H9 (cell line): ENCODE results near the gene ZFP36L1. TPM values are rescaled to one million over a fixed set of nuclear protein-coding genes. Genes with fewer than 3 reads are reported as not detected.

Experiments
- DNase-seq: peaks from one replicate; pipeline ENCODE4 v3.0.0-alpha.2; 2017
- H2AFZ ChIP-seq: one replicate; pipeline ENCODE4 v1.6.1; 2013; ENCODE audit warnings: mild to moderate bottlenecking, low read length, control low read depth, moderate library complexity
- H2AK5ac ChIP-seq: 2 replicates; pipeline ENCODE4 v1.6.1; 2013; ENCODE audit warnings: low read length, control low read depth, mixed read lengths; ENCODE audit not compliant: insufficient read length
- H2BK120ac ChIP-seq: one replicate; pipeline ENCODE4 v1.6.1; 2013; ENCODE audit warnings: low read depth, mild to moderate bottlenecking, low read length, control low read depth, inconsistent platforms; ENCODE audit not compliant: poor library complexity, severe bottlenecking
- H2BK12ac ChIP-seq: 2 replicates; pipeline ENCODE4 v1.6.1; 2013; ENCODE audit warnings: low read length, control low read depth, mixed read lengths, low read depth; ENCODE audit not compliant: insufficient read length
- H2BK15ac ChIP-seq: 2 replicates; pipeline ENCODE4 v1.6.1; 2013; ENCODE audit warnings: low read depth, low read length, control low read depth
- H2BK20ac ChIP-seq: one replicate; pipeline ENCODE4 v1.6.1; 2013; ENCODE audit warnings: low read depth, mild to moderate bottlenecking, low read length, control low read depth, inconsistent platforms; ENCODE audit not compliant: poor library complexity, severe bottlenecking
- H2BK5ac ChIP-seq: 2 replicates; pipeline ENCODE4 v1.6.1; 2013; ENCODE audit warnings: low read length, control low read depth, mixed read lengths; ENCODE audit not compliant: insufficient read length
- H3K14ac ChIP-seq: 2 replicates; pipeline ENCODE4 v1.6.1; 2013; ENCODE audit warnings: low read length, control low read depth; ENCODE audit not compliant: insufficient read depth
- H3K18ac ChIP-seq: 2 replicates; pipeline ENCODE4 v1.6.1; 2013; ENCODE audit warnings: low read depth, mild to moderate bottlenecking, mixed read lengths, low read length, control low read depth; ENCODE audit not compliant: insufficient read length
- H3K23ac ChIP-seq: 2 replicates; pipeline ENCODE4 v1.6.1; 2013; ENCODE audit warnings: low read length, control low read depth, mixed read lengths, low read depth; ENCODE audit not compliant: insufficient read length
- H3K23me2 ChIP-seq: 2 replicates; pipeline ENCODE4 v1.6.1; 2013; ENCODE audit warnings: low read depth, mild to moderate bottlenecking, mixed read lengths, low read length, control low read depth; ENCODE audit not compliant: insufficient read length, poor library complexity, severe bottlenecking
- H3K27ac ChIP-seq: 2 replicates; pipeline ENCODE4 v1.5.1; 2013; ENCODE audit warnings: low read length, control low read depth, mixed read lengths, low read depth; ENCODE audit not compliant: insufficient read length
- H3K27me3 ChIP-seq: 2 replicates; pipeline ENCODE4 v1.6.1; 2013; ENCODE audit warnings: low read length, control low read depth, inconsistent platforms; ENCODE audit not compliant: insufficient read depth
- H3K4ac ChIP-seq: 2 replicates; pipeline ENCODE4 v1.6.1; 2013; ENCODE audit warnings: low read depth, mild to moderate bottlenecking, control low read depth, inconsistent platforms, low read length, moderate library complexity
- H3K4me1 ChIP-seq: 2 replicates; pipeline ENCODE4 v1.6.1; 2013; ENCODE audit warnings: low read length, control low read depth, inconsistent platforms; ENCODE audit not compliant: insufficient read depth
- H3K4me2 ChIP-seq: 2 replicates; pipeline ENCODE4 v1.6.1; 2013; ENCODE audit warnings: low read length, control low read depth, mixed read lengths; ENCODE audit not compliant: insufficient read length, insufficient read depth
- H3K56ac ChIP-seq: 2 replicates; pipeline ENCODE4 v1.6.1; 2013; ENCODE audit warnings: low read depth, mild to moderate bottlenecking, mixed read lengths, low read length, control low read depth; ENCODE audit not compliant: insufficient read length
- H3K79me1 ChIP-seq: 2 replicates; pipeline ENCODE4 v1.6.1; 2013; ENCODE audit warnings: low read depth, mild to moderate bottlenecking, moderate library complexity, low read length, control low read depth, inconsistent platforms; ENCODE audit not compliant: insufficient read depth, poor library complexity, severe bottlenecking
- H3K79me2 ChIP-seq: 2 replicates; pipeline ENCODE4 v1.6.1; 2013; ENCODE audit warnings: low read length, control low read depth, inconsistent platforms; ENCODE audit not compliant: insufficient read depth
- H3K9ac ChIP-seq: 2 replicates; pipeline ENCODE4 v1.6.1; 2013; ENCODE audit warnings: low read length, control low read depth, mixed read lengths; ENCODE audit not compliant: insufficient read length; ENCODE audit errors: extremely low read depth
- H3K9me3 ChIP-seq: one replicate; pipeline ENCODE4 v1.6.1; 2013; ENCODE audit warnings: low read depth, low read length, inconsistent platforms; ENCODE audit not compliant: control insufficient read depth
- H3T11ph ChIP-seq: one replicate; pipeline ENCODE4 v1.6.1; 2013; ENCODE audit warnings: mild to moderate bottlenecking, low read length, control low read depth, inconsistent platforms
- H4K20me1 ChIP-seq: one replicate; pipeline ENCODE4 v1.6.1; 2013; ENCODE audit not compliant: control insufficient read depth, insufficient read length, insufficient read depth
- H4K5ac ChIP-seq: 2 replicates; pipeline ENCODE4 v1.6.1; 2013; ENCODE audit warnings: low read depth, mild to moderate bottlenecking, mixed read lengths, low read length, control low read depth; ENCODE audit not compliant: insufficient read length
- H4K8ac ChIP-seq: replicated peaks from 2 replicates; pipeline ENCODE4 v1.6.1; 2013; ENCODE audit warnings: low read length, control low read depth, mixed read lengths, low read depth; ENCODE audit not compliant: insufficient read length
- H4K91ac ChIP-seq: 2 replicates; pipeline ENCODE4 v1.6.1; 2013; ENCODE audit warnings: low read depth, mild to moderate bottlenecking, moderate library complexity, mixed read lengths, low read length, control low read depth; ENCODE audit not compliant: insufficient read length
- H3K27ac Mint-ChIP-seq, 3 experiments: 2 replicates in 2 of 3; 3 replicates in 1 of 3; pipeline ENCODE4 v1.8.0; 2020 to 2021; ENCODE audit warnings: mixed read lengths in 3 of 3, mild to moderate bottlenecking in 1 of 3, moderate library complexity in 1 of 3
- H3K27me3 Mint-ChIP-seq: 2 replicates; pipeline ENCODE4 v1.8.0; 2021; ENCODE audit warnings: low read depth, mild to moderate bottlenecking, moderate library complexity, mixed read lengths
- H3K36me3 Mint-ChIP-seq, 3 experiments: 2 replicates in 2 of 3; 3 replicates in 1 of 3; pipeline ENCODE4 v1.8.0; 2020 to 2021; ENCODE audit warnings: low read depth in 3 of 3, mixed read lengths in 3 of 3; ENCODE audit not compliant: insufficient read depth in 1 of 3
- H3K4me1 Mint-ChIP-seq, 2 experiments: 2 replicates each; pipeline ENCODE4 v1.8.0; 2020; ENCODE audit warnings: mixed read lengths in 2 of 2
- H3K4me3 Mint-ChIP-seq, 2 experiments: 2 replicates in 1 of 2; 3 replicates in 1 of 2; pipeline ENCODE4 v1.8.0; 2020 to 2021; ENCODE audit warnings: mild to moderate bottlenecking in 2 of 2, mixed read lengths in 2 of 2, moderate library complexity in 1 of 2
- H3K9me3 Mint-ChIP-seq, 2 experiments: 2 replicates in 1 of 2; 3 replicates in 1 of 2; pipeline ENCODE4 v1.8.0; 2020; ENCODE audit warnings: mild to moderate bottlenecking in 2 of 2, mixed read lengths in 2 of 2, moderate library complexity in 1 of 2
- WGBS: extraction: QIAGEN DNeasy Blood & Tissue Kit; methylation state at CpG from one replicate; pipeline ENCODE4 v1.1.7; 2013; ENCODE audit warnings: missing lambda C conversion rate, low lambda C conversion rate, mixed read lengths; ENCODE audit not compliant: insufficient read length; ENCODE audit errors: extremely low coverage; 5-methylcytosine and 5-hydroxymethylcytosine counted together
- total RNA-seq: library from RNA; stranded (reverse); gene quantifications from 2 replicates; pipeline ENCODE4 v1.2.1, GENCODE V29; 2021
- TF ChIP-seq, protein P1 (sequence below): fragments of 200-600 bp; sonication (generic); conservative IDR thresholded peaks from 3 replicates; pipeline ENCODE4 v1.8.0; 2021; ENCODE audit warnings: antibody characterized with exemption, mild to moderate bottlenecking

ZFP36L1 gene
- total RNA-seq, 1 experiment from 2014 or later: 109 TPM

DNA sequence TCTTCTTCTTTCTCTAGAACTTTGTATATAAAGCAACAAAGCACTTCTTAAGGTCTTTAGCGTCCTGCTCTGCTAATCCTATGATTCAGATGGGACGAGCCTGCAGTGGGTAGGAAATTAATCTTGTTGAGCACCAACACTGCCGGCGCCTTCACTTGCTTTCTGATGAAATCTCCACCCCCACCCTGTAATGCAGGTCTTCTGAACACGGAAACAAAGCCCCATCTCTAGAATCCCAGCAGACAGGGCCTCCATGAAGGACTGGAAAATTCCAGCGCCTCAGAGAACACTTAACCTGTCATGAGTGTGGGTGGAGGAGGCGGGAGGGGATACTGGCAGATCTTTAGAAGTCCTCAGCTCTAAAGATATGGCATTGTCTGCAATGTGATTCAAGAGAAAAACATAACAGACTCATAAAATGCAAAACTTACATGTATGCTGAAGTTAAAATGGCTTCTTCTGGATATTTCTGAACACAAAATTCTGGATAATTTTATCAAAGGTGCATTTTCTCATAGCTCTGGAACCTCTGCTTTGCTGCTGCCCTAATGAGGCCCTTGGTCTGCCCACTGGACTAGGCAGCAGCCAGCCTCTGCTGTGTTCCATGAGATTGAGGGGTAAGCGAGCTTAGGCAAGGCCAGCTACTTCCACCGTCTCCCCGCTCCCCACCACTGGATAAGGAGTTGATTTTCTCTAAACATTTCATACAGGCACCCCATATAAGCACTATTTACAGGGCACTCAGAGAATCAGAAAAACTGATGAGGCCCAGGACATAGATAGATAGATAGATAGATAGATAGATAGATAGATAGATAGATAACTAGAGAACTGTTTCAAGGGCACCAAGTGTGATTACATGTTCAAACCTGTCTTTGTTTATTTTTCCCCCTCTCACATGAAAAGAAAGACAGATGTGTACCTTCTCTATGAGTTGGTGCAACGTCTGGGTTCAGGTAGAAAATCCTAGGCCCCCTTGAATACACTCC is 43.1 kb downstream of the ZFP36L1 start:
- TF ChIP-seq, protein P1, sequence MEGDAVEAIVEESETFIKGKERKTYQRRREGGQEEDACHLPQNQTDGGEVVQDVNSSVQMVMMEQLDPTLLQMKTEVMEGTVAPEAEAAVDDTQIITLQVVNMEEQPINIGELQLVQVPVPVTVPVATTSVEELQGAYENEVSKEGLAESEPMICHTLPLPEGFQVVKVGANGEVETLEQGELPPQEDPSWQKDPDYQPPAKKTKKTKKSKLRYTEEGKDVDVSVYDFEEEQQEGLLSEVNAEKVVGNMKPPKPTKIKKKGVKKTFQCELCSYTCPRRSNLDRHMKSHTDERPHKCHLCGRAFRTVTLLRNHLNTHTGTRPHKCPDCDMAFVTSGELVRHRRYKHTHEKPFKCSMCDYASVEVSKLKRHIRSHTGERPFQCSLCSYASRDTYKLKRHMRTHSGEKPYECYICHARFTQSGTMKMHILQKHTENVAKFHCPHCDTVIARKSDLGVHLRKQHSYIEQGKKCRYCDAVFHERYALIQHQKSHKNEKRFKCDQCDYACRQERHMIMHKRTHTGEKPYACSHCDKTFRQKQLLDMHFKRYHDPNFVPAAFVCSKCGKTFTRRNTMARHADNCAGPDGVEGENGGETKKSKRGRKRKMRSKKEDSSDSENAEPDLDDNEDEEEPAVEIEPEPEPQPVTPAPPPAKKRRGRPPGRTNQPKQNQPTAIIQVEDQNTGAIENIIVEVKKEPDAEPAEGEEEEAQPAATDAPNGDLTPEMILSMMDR: no peak
- Histone ChIP-seq H3K9me3 (no peaks in the 10 kb centered on the region), H3K9ac (no peak overlapping the region), H2BK15ac (no peak overlapping the region), H3K14ac (no peak overlapping the region), H3K79me2 (no peaks in the 10 kb centered on the region), H4K5ac (no peak overlapping the region), H3K56ac (no peak overlapping the region), H3K23me2 (no peaks in the 10 kb centered on the region), H3K27ac (no peak overlapping the region), H4K8ac (no peak overlapping the region), H3K79me1 (no peaks in the 10 kb centered on the region), H3K4me1 (no peaks in the 10 kb centered on the region), H2BK5ac (no peak overlapping the region), H3K18ac (no peak overlapping the region), H2BK20ac (no peak overlapping the region), H3K23ac (no peak overlapping the region), H3K4me2 (no peak overlapping the region), H2BK12ac (no peak overlapping the region), H3K4ac (no peak overlapping the region), H3K27me3 (no peaks in the 10 kb centered on the region), H4K20me1 (no peaks in the 10 kb centered on the region), H2AFZ (no peak overlapping the region), H3T11ph (no peak overlapping the region), H2BK120ac (no peak overlapping the region), H2AK5ac (no peak overlapping the region), H4K91ac (no peak overlapping the region)
- no peaks in the 10 kb centered on the region for H3K36me3 Mint-ChIP-seq
- peaks cover 0 to 3% of the 10 kb centered on the region in 2 experiments; a peak in 3 of 4 replicates for H3K4me1 Mint-ChIP-seq
- H3K9me3 Mint-ChIP-seq: no peaks in the 10 kb centered on the region; a peak in 2 of 5 replicates
- no peak overlapping the region for H3K27ac Mint-ChIP-seq
- no peak overlapping the region for H3K4me3 Mint-ChIP-seq
- DNase-seq: no peak
- WGBS: no CpG with 5 or more reads among the region's 11 CpGs
- H3K27me3 Mint-ChIP-seq: no peaks in the 10 kb centered on the region
